Liver (tissue), 9 donors: Measurements from ENCODE around the gene NTN5. TPM values are rescaled to one million over a fixed set of nuclear protein-coding genes. Genes with fewer than 3 reads are reported as not detected.

Experiments
- DNase-seq: peaks from one replicate; pipeline ENCODE4 v3.0.0-alpha.2; 2017; ENCODE audit warnings: low spot score
- H3K27ac ChIP-seq, 2 donors: one replicate each; pipeline ENCODE4 v1.7.0; 2013; ENCODE audit warnings: inconsistent platforms in 2 of 2, low read length in 2 of 2, control low read depth in 1 of 2, low read depth in 1 of 2, mild to moderate bottlenecking in 1 of 2
- H3K27me3 ChIP-seq, 4 donors: one replicate each; pipeline versions ENCODE4 v1.6.1 to v1.7.0; 2013; ENCODE audit warnings: low read length in 3 of 4, inconsistent platforms in 1 of 4, mild to moderate bottlenecking in 1 of 4, moderate library complexity in 1 of 4; ENCODE audit not compliant: control insufficient read depth in 4 of 4, insufficient read depth in 4 of 4
- H3K36me3 ChIP-seq, 4 donors: one replicate each; pipeline versions ENCODE4 v1.6.1 to v1.7.0; 2013; ENCODE audit warnings: low read length in 3 of 4, mild to moderate bottlenecking in 3 of 4, low read depth in 1 of 4, moderate library complexity in 1 of 4; ENCODE audit not compliant: control insufficient read depth in 4 of 4, insufficient read depth in 3 of 4
- H3K4me1 ChIP-seq, 4 donors: one replicate each; pipeline versions ENCODE4 v1.6.1 to v1.7.0; 2013; ENCODE audit warnings: low read length in 3 of 4, mild to moderate bottlenecking in 3 of 4, moderate library complexity in 1 of 4; ENCODE audit not compliant: control insufficient read depth in 4 of 4, insufficient read depth in 4 of 4
- H3K4me3 ChIP-seq, 3 donors: one replicate each; pipeline versions ENCODE4 v1.6.1 to v1.7.0; 2013; ENCODE audit warnings: low read length in 3 of 3, control low read depth in 1 of 3, low read depth in 1 of 3, mild to moderate bottlenecking in 1 of 3
- H3K9ac ChIP-seq, 2 donors: one replicate each; pipeline ENCODE4 v1.7.0; 2013; ENCODE audit warnings: low read length in 2 of 2, mild to moderate bottlenecking in 2 of 2, moderate library complexity in 2 of 2, control low read depth in 1 of 2, low read depth in 1 of 2
- H3K9me3 ChIP-seq, 4 donors: one replicate each; pipeline versions ENCODE4 v1.6.1 to v1.7.0; 2013; ENCODE audit warnings: low read length in 3 of 4; ENCODE audit not compliant: control insufficient read depth in 4 of 4
- ATF3 ChIP-seq: IDR thresholded peaks from 2 replicates; pipeline ENCODE4 v1.6.1; 2016; ENCODE audit warnings: antibody characterized with exemption
- CTCF ChIP-seq: fragments of 150-350 bp; IDR thresholded peaks from 2 replicates; pipeline ENCODE4 v1.5.1; 2017; ENCODE audit warnings: improper control_type of control experiment, low read depth, low read length; ENCODE audit not compliant: missing input control
- EGR1 ChIP-seq, 2 donors: IDR thresholded peaks; 2 replicates each; pipeline ENCODE4 v1.6.1; 2016 to 2018; ENCODE audit warnings: antibody characterized with exemption in 2 of 2, low read depth in 2 of 2
- FOXA1 ChIP-seq: IDR thresholded peaks from 2 replicates; pipeline ENCODE4 v1.6.1; 2016; ENCODE audit warnings: antibody characterized with exemption
- FOXA2 ChIP-seq: IDR thresholded peaks from 2 replicates; pipeline ENCODE4 v1.6.1; 2016; ENCODE audit warnings: antibody characterized with exemption
- GABPA ChIP-seq, 2 donors: IDR thresholded peaks in 1 of 2; conservative IDR thresholded peaks in 1 of 2; 2 replicates each; pipeline ENCODE4 v1.6.1; 2016; ENCODE audit warnings: antibody characterized with exemption in 2 of 2, mild to moderate bottlenecking in 1 of 2, moderate library complexity in 1 of 2
- HNF4A ChIP-seq, 2 donors: conservative IDR thresholded peaks; 2 replicates each; pipeline ENCODE4 v1.6.1; 2016; ENCODE audit warnings: antibody characterized with exemption in 2 of 2, mild to moderate bottlenecking in 2 of 2
- HNF4G ChIP-seq: IDR thresholded peaks from 2 replicates; pipeline ENCODE4 v1.6.1; 2016; ENCODE audit warnings: antibody characterized with exemption
- JUND ChIP-seq, 2 donors: IDR thresholded peaks; 2 replicates each; pipeline ENCODE4 v1.6.1; 2016; ENCODE audit warnings: antibody characterized with exemption in 2 of 2
- MAX ChIP-seq: IDR thresholded peaks from 2 replicates; pipeline ENCODE4 v1.6.1; 2016; ENCODE audit warnings: antibody characterized with exemption
- NR2F2 ChIP-seq: IDR thresholded peaks from 2 replicates; pipeline ENCODE4 v1.6.1; 2016; ENCODE audit warnings: antibody characterized with exemption
- RAD21 ChIP-seq, 2 donors: IDR thresholded peaks; 2 replicates each; pipeline ENCODE4 v1.6.1; 2016; ENCODE audit warnings: antibody characterized with exemption in 2 of 2, mild to moderate bottlenecking in 2 of 2
- REST ChIP-seq: IDR thresholded peaks from 2 replicates; pipeline ENCODE4 v1.6.1; 2016; ENCODE audit warnings: antibody characterized with exemption, mild to moderate bottlenecking
- RXRA ChIP-seq, 2 donors: IDR thresholded peaks; 2 replicates each; pipeline ENCODE4 v1.6.1; 2017 to 2018; ENCODE audit warnings: antibody characterized with exemption in 2 of 2, mild to moderate bottlenecking in 1 of 2
- SP1 ChIP-seq: IDR thresholded peaks from 2 replicates; pipeline ENCODE4 v1.6.1; 2018; ENCODE audit warnings: antibody characterized with exemption, mild to moderate bottlenecking
- TAF1 ChIP-seq: conservative IDR thresholded peaks from 2 replicates; pipeline ENCODE4 v1.6.1; 2016; ENCODE audit warnings: antibody characterized with exemption, mild to moderate bottlenecking
- YY1 ChIP-seq: IDR thresholded peaks from 2 replicates; pipeline ENCODE4 v1.6.1; 2016; ENCODE audit warnings: antibody characterized with exemption, mild to moderate bottlenecking
- ZBTB33 ChIP-seq: IDR thresholded peaks from 2 replicates; pipeline ENCODE4 v1.6.1; 2016; ENCODE audit warnings: antibody characterized with exemption
- WGBS: extraction: QIAGEN DNeasy Blood & Tissue Kit; methylation state at CpG from one replicate; pipeline ENCODE4 v1.1.7; 2013; 5-methylcytosine and 5-hydroxymethylcytosine counted together
- polyA plus RNA-seq, 2 donors: library from polyadenylated mRNA; stranded (reverse) in 1 of 2; unstranded in 1 of 2; fragments of 200-250 nt in 1 of 2; fragments of >200 nt in 1 of 2; fragmentation: Nextera tagmentation in 1 of 2; extraction: Ambion mirVana in 1 of 2; gene quantifications; one replicate each; pipeline versions ENCODE4 v1.2.1 to v1.2.3, GENCODE V29; 2013 to 2015
- total RNA-seq, 2 donors: library from RNA; depleted of rRNA; stranded (reverse); fragments of >200 nt; gene quantifications; one replicate each; pipeline ENCODE4 v1.2.3, GENCODE V29; 2014
- donor health status: healthy.
- donor health status: healthy.
- donor health status: healthy.
- donor health status: healthy.
- donor health status: healthy.

NTN5 gene
- total and polyA plus RNA-seq, 4 donors: 0.08 to 0.09 TPM; not detected in 2

GRCh38 chr19:48685583-48685982 lies 12.8 kb upstream of the NTN5 start:
- Histone ChIP-seq H3K36me3 (no peaks in the 10 kb centered on the region), H3K9me3 (no peaks in the 10 kb centered on the region), H3K9ac (no peak overlapping the region), H3K4me1 (peaks cover 4 to 8% (median 7%) of the 10 kb centered on the region in 4 donors), H3K27ac (no peak overlapping the region), H3K27me3 (no peaks in the 10 kb centered on the region), H3K4me3 (no peak overlapping the region)
- 91% methylated on average over 9 of the region's 9 CpGs for WGBS
- TF ChIP-seq REST: no peak
- TF ChIP-seq ZBTB33: no peak
- no peak for TF ChIP-seq JUND (IDR thresholded peaks at IDR 0.05)
- no peak for TF ChIP-seq HNF4A (conservative IDR thresholded peaks at IDR 0.05)
- TF ChIP-seq CTCF: no peak
- no peak for TF ChIP-seq TAF1
- TF ChIP-seq FOXA2: no peak
- TF ChIP-seq FOXA1: no peak
- no peak for TF ChIP-seq GABPA (IDR thresholded peaks at IDR 0.05 in 1 of 2, conservative IDR thresholded peaks at IDR 0.05 in 1 of 2)
- TF ChIP-seq EGR1 (IDR thresholded peaks at IDR 0.05; ENCODE audit: low read depth in 2 of 2): no peak
- no peak for TF ChIP-seq YY1
- no peak for TF ChIP-seq HNF4G
- no peak for TF ChIP-seq RXRA (IDR thresholded peaks at IDR 0.05)
- no peak for TF ChIP-seq ATF3
- no peak for TF ChIP-seq SP1
- TF ChIP-seq NR2F2: no peak
- no peak for TF ChIP-seq RAD21 (IDR thresholded peaks at IDR 0.05)
- no peak for TF ChIP-seq MAX
- no peak for DNase-seq
